GM23338 (cell line): ENCODE results near the gene PLG. TPM values are rescaled to one million over a fixed set of nuclear protein-coding genes. Genes with fewer than 3 reads are reported as not detected.
A peak's percentile ranks its signal among the peaks of the same experiment; 100 is the strongest.
"Not testable (repeated sequence)": the region's sequence is repeated elsewhere in the genome, so short reads cannot be mapped to it uniquely, and the experiment has no call there.

Experiments used
- ATAC-seq: fragments of 200-7000 bp; cut with Tn5 transposase; 3 replicates; pipeline ENCODE4 v1.9.1; 2020
- DNase-seq: peaks from one replicate; pipeline ENCODE4 v3.0.0-alpha.2; 2015; ENCODE audit warnings: low spot score
- H2AFZ ChIP-seq: fragments of 200-600 bp; sonication (generic); 2 replicates; pipeline ENCODE4 v1.8.0; 2016; ENCODE audit warnings: antibody characterized with exemption, mild to moderate bottlenecking, moderate library complexity
- H3F3A ChIP-seq: fragments of 200-600 bp; sonication (generic); replicated peaks from 2 replicates; pipeline ENCODE4 v1.8.0; 2017; ENCODE audit warnings: antibody characterized with exemption, mixed run types, low read depth
- H3K27ac ChIP-seq: fragments of 200-600 bp; sonication (generic); 2 replicates; pipeline ENCODE4 v1.6.1; 2016; ENCODE audit warnings: low read depth
- H3K27me3 ChIP-seq: fragments of 200-600 bp; sonication (generic); 2 replicates; pipeline ENCODE4 v1.8.0; 2016; ENCODE audit warnings: mild to moderate bottlenecking, mixed run types, moderate library complexity; ENCODE audit not compliant: insufficient read depth
- H3K36me3 ChIP-seq: fragments of 200-600 bp; sonication (generic); 2 replicates; pipeline ENCODE4 v1.8.0; 2016; ENCODE audit warnings: mild to moderate bottlenecking; ENCODE audit not compliant: insufficient read depth
- H3K4me1 ChIP-seq: fragments of 200-600 bp; sonication (generic); 2 replicates; pipeline ENCODE4 v1.8.0; 2016; ENCODE audit warnings: mild to moderate bottlenecking, moderate library complexity; ENCODE audit not compliant: insufficient read depth
- H3K4me2 ChIP-seq: fragments of 200-600 bp; sonication (generic); 2 replicates; pipeline ENCODE4 v1.7.1; 2017; ENCODE audit warnings: mixed run types
- H3K4me3 ChIP-seq: fragments of 200-600 bp; sonication (generic); 2 replicates; pipeline ENCODE4 v1.6.1; 2016; ENCODE audit warnings: mixed run types
- H3K79me2 ChIP-seq: fragments of 200-600 bp; sonication (generic); replicated peaks from 2 replicates; pipeline ENCODE4 v1.8.0; 2017; ENCODE audit warnings: mild to moderate bottlenecking; ENCODE audit not compliant: insufficient read depth
- H3K9me2 ChIP-seq: fragments of 200-600 bp; sonication (generic); 2 replicates; pipeline ENCODE4 v1.8.0; 2017; ENCODE audit not compliant: insufficient read depth
- H4K20me1 ChIP-seq: fragments of 200-600 bp; sonication (generic); replicated peaks from 2 replicates; pipeline ENCODE4 v1.8.0; 2017; ENCODE audit warnings: mild to moderate bottlenecking; ENCODE audit not compliant: insufficient read depth
- H3K27ac Mint-ChIP-seq: 2 replicates; pipeline ENCODE4 v1.8.0; 2020; ENCODE audit warnings: inconsistent platforms, mild to moderate bottlenecking, moderate library complexity, mixed read lengths
- H3K27me3 Mint-ChIP-seq: 3 replicates; pipeline ENCODE4 v1.8.0; 2022; ENCODE audit warnings: low read depth, mild to moderate bottlenecking, moderate library complexity, mixed read lengths, inconsistent platforms; ENCODE audit not compliant: insufficient read depth, poor library complexity
- H3K36me3 Mint-ChIP-seq: 3 replicates; pipeline ENCODE4 v1.8.0; 2021; ENCODE audit warnings: low read depth, mild to moderate bottlenecking, inconsistent platforms, moderate library complexity, mixed read lengths
- H3K4me1 Mint-ChIP-seq: 3 replicates; pipeline ENCODE4 v1.8.0; 2020; ENCODE audit warnings: mild to moderate bottlenecking, inconsistent platforms, mixed read lengths
- H3K4me3 Mint-ChIP-seq: 3 replicates; pipeline ENCODE4 v1.8.0; 2021; ENCODE audit warnings: moderate library complexity, mild to moderate bottlenecking, inconsistent platforms, mixed read lengths
- H3K9me3 Mint-ChIP-seq: 3 replicates; pipeline ENCODE4 v1.8.0; 2020; ENCODE audit warnings: moderate library complexity, mild to moderate bottlenecking, inconsistent platforms, mixed read lengths
- CTCF ChIP-seq, 2 experiments: fragments of 200-600 bp in 1 of 2; sonication (generic) in 1 of 2; conservative IDR thresholded peaks; 2 replicates each; pipeline versions ENCODE4 v1.5.1 to v1.6.1; 2016 to 2017; ENCODE audit warnings: antibody characterized with exemption in 2 of 2, low read depth in 2 of 2, mild to moderate bottlenecking in 2 of 2, moderate library complexity in 1 of 2
- polyA plus RNA-seq: library from polyadenylated mRNA; unstranded; fragments of >200 nt; fragmentation: Nextera tagmentation; extraction: Ambion mirVana; gene quantifications from 2 replicates; pipeline ENCODE4 v1.2.1, GENCODE V29; 2016
- total RNA-seq: library from RNA; depleted of rRNA; stranded (reverse); fragments of >200 nt; shearing (Covaris generic); gene quantifications from 2 replicates; pipeline ENCODE4 v1.2.3, GENCODE V29; 2014

Gene PLG
- total and polyA plus RNA-seq, 2 experiments from 2014 or later, result not detected

- TF ChIP-seq CTCF (conservative IDR thresholded peaks at IDR 0.05; ENCODE audit: low read depth in 2 of 2), result peak; percentile 65 to 67
Observed at GRCh38 chr6:160692369-160692959, 9.6 kb upstream of the PLG start (continued).

DNA sequence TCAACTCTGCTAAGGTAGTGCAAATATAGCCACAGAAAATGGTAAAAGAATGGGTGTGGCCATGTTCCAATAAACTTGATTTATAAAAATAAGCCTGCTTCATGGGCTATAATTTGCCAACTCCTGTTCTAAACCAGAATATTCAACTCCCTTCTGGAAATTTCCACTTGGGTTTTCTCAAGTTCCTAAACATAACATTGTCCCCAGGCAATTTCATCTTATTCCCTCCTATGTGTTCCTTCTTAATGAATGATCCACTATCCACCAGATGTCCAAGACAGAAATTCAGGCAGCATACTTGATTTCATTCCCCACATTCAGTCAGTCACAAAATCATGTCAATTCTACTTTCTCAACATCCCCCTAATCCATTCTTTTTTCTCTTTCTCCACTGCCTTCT lies 7.0 kb upstream of the PLG start:
- H3K4me3 Mint-ChIP-seq, H4K20me1 ChIP-seq, H3K4me1 ChIP-seq, H3K4me2 ChIP-seq, ATAC-seq, H2AFZ ChIP-seq, H3K27ac Mint-ChIP-seq, H3K27me3 Mint-ChIP-seq, H3K4me1 Mint-ChIP-seq, H3K36me3 ChIP-seq, DNase-seq, H3K27ac ChIP-seq, H3F3A ChIP-seq, H3K4me3 ChIP-seq, H3K9me2 ChIP-seq, H3K79me2 ChIP-seq, H3K27me3 ChIP-seq: not testable (repeated sequence)
- Mint-ChIP-seq H3K36me3 (peaks cover 11% of the 10 kb centered on the region), H3K9me3 (peaks cover 35% of the 10 kb centered on the region)

DNA sequence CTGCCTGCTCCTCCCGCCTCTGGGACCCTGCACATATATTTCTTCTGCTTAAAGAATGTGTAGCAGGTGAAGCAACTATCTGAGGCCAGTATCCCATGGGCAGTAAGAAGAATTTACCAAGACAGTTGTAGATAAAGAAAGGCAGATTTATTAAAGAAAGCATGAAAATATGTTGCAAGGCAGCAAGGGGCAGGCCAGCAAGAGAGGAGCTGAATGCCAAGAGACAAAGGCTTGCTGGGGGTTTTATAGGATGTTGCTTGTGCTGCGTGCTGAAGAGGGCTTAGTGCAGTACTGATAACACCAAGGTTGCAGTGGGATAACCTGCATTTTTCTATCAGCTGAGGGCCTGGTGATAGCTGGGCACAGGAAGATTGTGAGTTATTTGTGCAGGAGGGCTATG lies 6.4 kb upstream of the PLG start:
- H3K27ac ChIP-seq, H3K4me1 Mint-ChIP-seq, H3K27ac Mint-ChIP-seq, H3K27me3 ChIP-seq, H3K36me3 ChIP-seq, H3K27me3 Mint-ChIP-seq, H3K4me1 ChIP-seq, H3F3A ChIP-seq, H4K20me1 ChIP-seq, H3K79me2 ChIP-seq, ATAC-seq, H2AFZ ChIP-seq, H3K4me2 ChIP-seq, DNase-seq, H3K4me3 ChIP-seq, H3K4me3 Mint-ChIP-seq, H3K9me2 ChIP-seq: not testable (repeated sequence)
- peaks cover 32% of the 10 kb centered on the region for H3K9me3 Mint-ChIP-seq
- peaks cover 11% of the 10 kb centered on the region for H3K36me3 Mint-ChIP-seq

DNA sequence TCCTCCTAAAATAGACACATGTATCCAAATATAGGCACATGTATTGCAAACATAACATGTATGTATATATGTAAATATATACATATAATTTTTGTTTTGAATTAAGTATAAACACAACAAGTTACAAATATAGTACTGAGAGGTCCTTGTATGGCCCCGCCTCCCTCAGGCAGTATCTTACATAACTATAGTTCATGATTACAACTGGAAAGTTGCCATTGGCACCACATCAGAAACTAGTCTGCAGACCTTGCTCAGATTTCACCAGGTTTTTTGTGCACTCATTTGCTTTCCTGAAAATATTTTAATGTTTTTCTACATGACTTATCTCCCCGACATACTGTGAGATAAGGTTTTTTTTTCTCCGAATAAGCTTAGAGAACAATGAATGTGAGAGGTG lies 5.2 kb upstream of the PLG start:
- not testable (repeated sequence) for ATAC-seq, H4K20me1 ChIP-seq, H3K4me2 ChIP-seq, H2AFZ ChIP-seq, H3K9me2 ChIP-seq, DNase-seq, H3K4me3 Mint-ChIP-seq, H3K79me2 ChIP-seq, H3K36me3 ChIP-seq, H3F3A ChIP-seq, H3K27ac ChIP-seq, H3K27ac Mint-ChIP-seq, H3K4me1 ChIP-seq, H3K4me3 ChIP-seq, H3K4me1 Mint-ChIP-seq, H3K27me3 Mint-ChIP-seq, H3K27me3 ChIP-seq
- H3K36me3 Mint-ChIP-seq, result peaks cover 11% of the 10 kb centered on the region
- H3K9me3 Mint-ChIP-seq, result peaks cover 29% of the 10 kb centered on the region
